DND-41 (cell line): ENCODE measurements around the gene HERC3.

ENCODE experiments used
- CTCF ChIP-seq: IDR thresholded peaks from 2 replicates; pipeline ENCODE4 v1.5.1; 2012; ENCODE audit warnings: borderline replicate concordance, low read length, moderate library complexity, mild to moderate bottlenecking; ENCODE audit not compliant: poor library complexity, severe bottlenecking; ENCODE audit errors: extremely low read depth
- EZH2 ChIP-seq: IDR thresholded peaks from 3 replicates; pipeline ENCODE4 v1.6.1; 2012; ENCODE audit warnings: borderline replicate concordance, low read depth, mild to moderate bottlenecking, moderate library complexity, low read length, inconsistent platforms; ENCODE audit not compliant: severe bottlenecking

GRCh38 chr4:88757776-88758175 lies 165.5 kb downstream of the HERC3 start:
- TF ChIP-seq CTCF: no peak
- TF ChIP-seq EZH2: no peak
